NOMO-1 (cell line): ENCODE results near the gene EGLN1.
A peak's percentile ranks its signal among the peaks of the same experiment; 100 is the strongest.
"Not testable (repeated sequence)": the region's sequence is repeated elsewhere in the genome, so short reads cannot be mapped to it uniquely, and the experiment has no call there.

ENCODE experiments used
- DNase-seq, 2 experiments: peaks; one replicate each; lab custom pipeline; 2025; ENCODE audit not compliant: unreplicated experiment in 2 of 2; lab: John Stamatoyannopoulos, UW

The EGLN1 gene

DNA sequence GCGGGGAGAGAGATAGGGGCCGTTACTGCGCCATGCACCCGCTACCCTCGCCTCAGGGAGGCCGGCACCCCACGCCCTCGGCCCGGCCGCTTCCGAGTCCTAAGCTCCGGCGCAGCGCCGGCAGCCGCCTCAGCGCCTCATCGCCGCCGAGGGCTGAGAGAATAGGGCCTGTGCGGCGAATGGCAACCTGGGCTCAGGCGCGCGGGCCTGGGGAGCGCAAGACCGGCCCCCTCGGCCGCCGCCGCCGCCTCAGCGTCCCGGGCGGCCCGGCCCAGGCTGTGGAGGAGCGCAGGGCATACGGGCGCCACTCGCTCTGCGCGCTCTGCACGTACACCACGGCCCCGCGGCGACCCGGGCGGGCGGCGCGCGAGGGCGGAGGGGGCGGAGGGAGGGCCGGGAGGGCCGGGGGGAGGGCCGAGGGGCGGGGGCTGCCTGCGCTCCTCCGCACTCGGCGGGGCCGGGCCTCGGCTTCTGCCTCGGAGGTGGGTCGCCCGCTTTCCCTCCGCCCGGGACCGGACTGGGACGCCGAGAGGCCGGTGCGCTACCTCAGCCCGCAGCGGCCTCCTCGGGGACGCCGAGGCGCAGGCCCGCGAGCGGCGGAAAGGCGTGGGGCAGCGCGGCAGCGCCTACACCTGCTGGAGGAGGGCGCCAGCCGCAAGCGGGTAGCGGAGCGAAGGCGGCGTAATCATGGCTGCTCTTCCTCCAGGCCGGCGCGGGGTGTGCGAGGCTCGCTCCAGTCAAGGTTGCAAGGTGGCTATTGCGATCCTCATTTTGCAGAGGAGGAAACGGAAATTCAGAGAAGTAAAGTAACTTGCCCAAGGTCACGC lies at the start of gene EGLN1:
TSS of gene EGLN1 (minus strand) at position 317 of the 827 bp plus-strand sequence. CDS start 399 bp downstream, outside the sequence.
- DNase-seq: peak; percentile 83 to 92

DNA sequence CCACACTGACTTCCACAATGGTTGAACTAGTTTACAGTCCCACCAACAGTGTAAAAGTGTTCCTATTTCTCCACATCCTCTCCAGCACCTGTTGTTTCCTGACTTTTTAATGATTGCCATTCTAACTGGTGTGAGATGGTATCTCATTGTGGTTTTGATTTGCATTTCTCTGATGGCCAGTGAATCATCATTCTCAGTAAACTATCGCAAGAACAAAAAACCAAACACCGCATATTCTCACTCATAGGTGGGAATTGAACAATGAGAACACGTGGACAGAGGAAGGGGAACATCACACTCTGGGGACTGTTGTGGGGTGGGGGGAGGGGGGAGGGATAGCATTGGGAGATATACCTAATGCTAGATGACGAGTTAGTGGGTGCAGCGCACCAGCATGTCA lies 49.4 kb upstream of the EGLN1 start:
- not testable (repeated sequence) for DNase-seq

DNA sequence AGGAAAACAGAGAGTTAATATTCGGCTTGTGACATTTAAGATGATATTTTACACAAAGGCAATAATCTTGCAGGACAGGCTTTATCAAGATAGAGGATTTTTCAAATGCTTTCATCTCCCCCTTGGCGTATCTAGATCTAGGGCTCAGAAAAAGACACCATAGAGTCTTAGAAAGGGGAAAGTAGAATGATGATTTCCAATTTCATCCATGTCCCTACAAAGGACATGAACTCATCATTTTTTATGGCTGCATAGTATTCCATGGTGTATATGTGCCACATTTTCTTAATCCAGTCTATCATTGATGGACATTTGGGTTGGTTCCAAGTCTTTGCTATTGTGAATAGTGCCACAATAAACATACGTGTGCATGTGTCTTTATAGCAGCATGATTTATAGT lies 48.9 kb upstream of the EGLN1 start:
- not testable (repeated sequence) for DNase-seq

DNA sequence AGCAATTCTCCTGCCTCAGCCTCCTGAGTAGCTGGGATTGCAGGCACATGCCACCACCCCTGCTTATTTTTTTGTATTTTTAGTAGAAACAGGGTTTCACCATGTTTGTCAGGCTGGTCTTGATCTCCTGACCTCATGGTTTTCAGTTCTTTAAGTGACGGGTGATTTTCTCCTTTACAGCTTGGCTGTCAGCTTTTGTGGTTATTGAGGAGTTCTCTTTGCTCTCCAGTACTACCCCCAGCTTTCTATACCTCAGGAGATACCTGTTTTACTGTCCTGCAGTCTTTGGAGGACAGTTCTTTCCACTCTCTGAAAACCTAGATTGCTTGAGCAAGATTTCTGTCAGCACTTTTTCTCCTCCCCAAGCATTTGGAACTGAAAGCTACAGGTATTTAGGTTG lies 45.9 kb upstream of the EGLN1 start:
- DNase-seq: no peak

DNA sequence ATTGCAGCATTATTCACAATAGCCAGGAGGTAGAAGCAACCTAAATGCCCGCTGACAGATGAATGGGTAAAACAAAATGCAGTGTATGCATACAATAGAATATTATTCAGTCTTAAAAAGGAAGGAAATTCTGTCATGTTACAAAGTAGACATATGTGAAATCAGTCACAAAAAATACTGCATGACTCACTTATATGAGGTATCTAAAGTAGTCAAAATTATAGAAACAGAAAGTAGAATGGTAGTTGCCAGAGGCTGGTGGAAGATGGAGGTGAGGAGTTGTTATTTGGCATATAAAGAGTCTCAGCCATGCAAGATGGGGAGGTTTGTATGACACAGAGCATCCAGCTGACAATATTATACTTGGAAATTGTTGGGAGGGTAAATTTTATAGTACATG lies 43.0 kb upstream of the EGLN1 start:
- no peak for DNase-seq

DNA sequence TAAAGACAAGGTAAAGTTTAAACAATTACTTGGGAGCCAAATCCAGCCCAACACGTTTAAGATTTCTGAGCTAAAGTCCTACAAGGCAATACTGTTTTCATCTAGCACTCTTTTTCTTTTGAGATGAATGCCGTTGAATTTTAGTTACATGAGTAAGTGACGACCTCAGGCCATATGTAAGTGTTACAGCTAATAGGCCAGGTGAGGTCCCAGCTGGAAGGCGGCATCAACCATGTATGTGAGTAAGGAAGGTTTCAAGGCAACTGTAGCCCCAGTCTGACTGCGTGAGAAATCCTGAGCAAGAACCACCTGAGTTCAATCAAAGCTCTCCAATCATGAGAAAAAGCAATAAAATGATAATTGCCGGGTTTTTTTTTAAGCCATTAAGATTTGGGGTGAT lies 41.5 kb upstream of the EGLN1 start:
- no peak for DNase-seq

DNA sequence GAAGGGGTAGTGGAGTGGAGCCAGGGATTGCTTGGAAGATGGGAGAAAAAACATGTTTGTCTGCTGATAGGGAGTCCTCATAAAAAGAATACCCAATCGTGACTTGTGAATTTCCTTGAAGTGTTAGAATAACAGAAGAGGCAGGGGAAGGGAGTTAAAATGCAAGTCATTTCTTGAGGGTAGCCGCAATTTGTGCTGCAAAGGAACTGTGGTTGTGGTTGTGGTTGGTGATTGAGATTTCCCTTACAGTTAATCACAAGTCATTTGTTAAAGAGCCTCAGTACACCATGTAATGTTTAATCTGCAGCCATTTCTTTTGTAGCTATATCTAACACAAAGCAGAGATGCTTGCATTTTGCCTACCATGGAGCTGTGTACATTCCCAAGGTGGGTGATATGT lies 38.5 kb upstream of the EGLN1 start:
- DNase-seq: peak; percentile 83 to 98

DNA sequence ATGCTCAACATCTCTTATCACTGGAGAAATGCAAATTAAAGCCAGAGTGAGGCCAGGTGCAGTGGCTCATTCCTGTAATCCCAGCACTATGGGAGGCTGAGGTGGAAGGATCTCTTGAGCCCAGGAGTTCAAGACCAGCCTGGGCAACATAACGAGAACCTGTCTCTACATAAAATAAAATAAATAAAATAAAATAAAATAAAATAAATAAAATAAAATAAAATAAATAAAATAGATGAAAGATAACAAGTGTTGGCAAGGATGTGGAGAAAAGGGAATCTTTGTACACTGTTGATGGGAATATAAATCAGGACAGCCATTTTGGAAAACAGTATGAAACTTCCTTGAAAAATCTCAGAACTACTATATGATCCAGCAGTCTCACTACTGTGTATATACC lies 37.4 kb upstream of the EGLN1 start:
- DNase-seq: not testable (repeated sequence)

DNA sequence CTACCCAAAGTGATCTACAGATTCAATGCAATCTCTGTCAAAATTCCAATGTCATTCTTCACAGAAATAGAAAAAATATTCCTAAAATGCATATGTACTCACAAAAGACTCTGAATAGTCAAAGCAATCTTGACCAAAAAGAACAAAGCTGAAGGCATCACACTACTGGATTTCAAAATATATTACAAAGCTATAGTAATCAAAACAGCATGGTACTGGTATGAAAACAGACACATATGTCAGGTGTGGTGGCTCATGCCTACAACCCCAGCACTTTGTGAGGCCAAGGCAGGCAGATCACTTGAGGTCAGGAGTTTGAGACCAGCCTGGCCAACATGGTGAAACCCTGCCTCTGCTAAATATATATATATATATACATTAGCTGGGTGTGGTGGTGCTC lies 35.9 kb upstream of the EGLN1 start:
- DNase-seq: not testable (repeated sequence)

DNA sequence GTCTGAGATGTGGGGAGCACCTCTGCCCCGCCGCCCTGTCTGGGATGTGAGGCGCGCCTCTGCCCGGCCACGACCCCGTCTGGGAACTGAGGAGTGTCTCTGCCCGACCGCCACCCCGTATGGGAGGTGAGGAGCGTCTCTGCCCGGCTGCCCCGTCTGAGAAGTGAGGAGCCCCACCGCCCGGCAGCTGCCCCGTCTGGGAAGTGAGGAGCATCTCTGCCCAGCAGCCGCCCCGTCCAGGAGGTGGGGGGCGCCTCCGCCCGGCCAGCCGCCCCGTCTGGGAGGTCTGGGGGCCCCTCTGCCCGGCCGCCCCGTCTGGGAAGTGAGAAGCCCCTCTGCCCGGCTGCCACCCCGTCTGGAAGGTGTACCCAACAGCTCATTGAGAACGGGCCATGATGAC lies 32.0 kb upstream of the EGLN1 start:
- DNase-seq: not testable (repeated sequence)

DNA sequence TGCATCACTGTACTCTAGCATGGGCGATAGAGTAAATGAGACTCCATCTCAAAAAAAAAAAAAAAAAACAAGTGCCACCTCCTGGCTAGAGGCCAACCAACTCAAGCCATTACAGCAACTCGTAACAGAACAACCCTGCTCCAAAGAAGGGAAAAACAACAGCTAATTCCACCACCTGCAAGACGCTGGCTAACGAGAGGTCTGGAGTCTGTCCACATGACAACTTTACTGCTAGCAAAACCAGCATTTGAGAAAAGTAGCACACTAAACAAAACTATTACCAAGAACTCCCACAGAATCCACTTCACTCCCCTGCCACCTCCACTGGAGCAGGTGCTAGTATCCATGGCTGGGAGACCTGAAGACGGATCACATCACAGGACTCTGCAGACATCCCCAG lies 24.1 kb upstream of the EGLN1 start:
- DNase-seq: no peak

DNA sequence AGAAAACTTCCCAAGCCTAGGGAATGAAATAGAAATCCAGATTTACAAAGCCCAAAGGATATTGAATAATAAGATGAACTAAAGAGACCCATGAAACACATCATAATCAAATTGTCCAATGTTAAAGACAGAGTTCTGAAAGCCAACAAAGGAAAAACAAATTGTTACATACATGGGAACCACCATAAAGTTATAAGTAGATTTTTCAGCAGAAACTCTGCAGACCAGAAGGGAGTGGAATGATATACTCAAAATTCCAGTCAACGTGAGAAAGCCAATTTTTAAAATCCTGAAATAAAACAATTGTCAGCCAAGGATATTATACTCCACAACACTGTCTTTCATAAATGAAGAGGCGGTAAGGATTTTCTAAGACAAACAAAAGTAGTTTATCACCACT lies 22.0 kb upstream of the EGLN1 start:
- no peak for DNase-seq

DNA sequence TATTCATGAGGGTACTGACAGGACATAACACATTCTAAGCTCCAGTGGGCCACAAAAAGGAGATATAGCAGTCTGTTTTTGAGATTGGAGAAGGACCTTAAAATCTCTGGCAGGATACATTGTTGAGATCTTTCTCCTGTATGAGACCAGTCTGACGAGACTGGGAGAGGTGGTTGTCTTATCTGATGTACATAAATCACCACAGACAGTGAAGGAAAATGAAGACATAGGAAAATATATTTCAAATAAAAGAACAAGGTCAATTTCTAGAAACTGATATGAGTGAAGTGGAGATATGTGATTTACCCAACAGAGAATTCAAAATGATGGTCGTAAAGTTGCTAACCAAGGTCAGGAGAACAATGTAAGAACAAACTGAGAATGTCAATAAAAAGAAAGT lies 21.3 kb upstream of the EGLN1 start:
- no peak for DNase-seq

DNA sequence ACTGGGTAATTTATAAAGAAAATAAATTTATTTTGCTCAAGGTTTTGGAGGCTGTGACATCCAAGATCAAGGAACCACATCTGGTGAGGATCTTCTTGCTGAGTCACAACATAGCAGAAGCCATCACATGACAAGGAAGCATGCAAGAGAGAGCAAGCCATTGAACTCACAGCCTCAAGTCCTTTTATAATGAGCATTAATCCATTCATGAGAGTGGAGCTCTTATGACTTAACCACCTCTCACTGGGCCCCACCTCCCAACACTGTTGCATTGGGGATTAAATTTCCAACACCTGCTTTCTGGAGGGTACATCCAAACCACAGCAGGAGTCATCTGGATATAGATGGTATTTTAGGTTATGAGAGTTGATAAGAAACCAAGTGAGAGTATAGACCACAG lies 20.6 kb upstream of the EGLN1 start:
- DNase-seq: no peak

DNA sequence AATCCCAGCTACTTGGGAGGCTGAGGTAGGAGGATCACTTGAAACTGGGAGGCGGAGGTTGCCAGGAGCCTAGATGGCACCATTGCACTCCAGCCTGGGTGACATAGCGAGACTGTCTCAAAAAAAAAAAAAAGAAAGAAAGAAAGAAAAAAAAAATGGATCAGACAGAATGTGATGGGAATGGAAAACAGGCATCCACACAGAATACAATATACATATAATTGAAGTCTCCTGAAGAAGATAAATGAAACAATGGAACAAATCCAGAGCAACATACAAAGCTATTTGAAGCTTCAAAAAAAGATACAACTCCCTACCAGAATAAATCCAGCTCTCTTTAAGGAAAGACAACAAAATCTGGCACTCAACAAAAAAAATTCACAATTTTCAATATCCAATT lies 10.9 kb upstream of the EGLN1 start:
- DNase-seq: no peak

DNA sequence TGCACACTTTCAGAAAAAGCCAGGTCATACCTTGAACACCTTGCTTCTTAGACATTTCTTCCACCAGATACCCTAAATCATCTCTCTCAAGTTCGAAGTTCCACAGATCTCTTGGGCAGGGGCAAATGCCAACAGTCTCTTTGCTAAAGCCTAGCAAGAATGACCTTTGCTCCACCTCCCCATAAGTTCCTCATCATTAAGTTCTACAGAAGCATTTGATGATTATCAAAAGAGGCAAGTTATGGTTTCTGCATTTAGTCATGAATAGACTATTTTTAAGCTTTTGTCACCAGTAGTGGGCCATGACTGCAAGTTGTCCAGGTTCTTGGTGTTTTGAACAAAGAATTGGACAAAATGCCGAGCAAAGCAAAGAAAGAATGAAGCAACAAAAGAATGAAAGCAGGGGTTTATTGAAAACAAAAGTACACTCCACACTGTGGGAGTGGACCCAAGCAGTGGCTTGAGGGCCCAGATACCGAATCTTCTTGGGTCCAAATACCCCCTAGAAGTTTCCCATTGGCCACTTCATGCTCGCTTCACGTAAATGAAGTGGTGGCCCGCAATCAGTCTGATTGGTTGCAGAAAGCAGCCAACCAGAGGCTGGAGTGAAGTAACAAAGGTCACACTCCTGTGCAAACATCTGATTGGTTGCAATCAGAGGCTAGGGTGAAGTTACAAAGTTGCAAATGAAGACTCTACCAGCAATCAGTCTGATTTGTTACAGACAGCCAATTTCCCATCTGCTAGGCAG lies 9.8 kb upstream of the EGLN1 start:
- peak; percentile 32 to 48 for DNase-seq

DNA sequence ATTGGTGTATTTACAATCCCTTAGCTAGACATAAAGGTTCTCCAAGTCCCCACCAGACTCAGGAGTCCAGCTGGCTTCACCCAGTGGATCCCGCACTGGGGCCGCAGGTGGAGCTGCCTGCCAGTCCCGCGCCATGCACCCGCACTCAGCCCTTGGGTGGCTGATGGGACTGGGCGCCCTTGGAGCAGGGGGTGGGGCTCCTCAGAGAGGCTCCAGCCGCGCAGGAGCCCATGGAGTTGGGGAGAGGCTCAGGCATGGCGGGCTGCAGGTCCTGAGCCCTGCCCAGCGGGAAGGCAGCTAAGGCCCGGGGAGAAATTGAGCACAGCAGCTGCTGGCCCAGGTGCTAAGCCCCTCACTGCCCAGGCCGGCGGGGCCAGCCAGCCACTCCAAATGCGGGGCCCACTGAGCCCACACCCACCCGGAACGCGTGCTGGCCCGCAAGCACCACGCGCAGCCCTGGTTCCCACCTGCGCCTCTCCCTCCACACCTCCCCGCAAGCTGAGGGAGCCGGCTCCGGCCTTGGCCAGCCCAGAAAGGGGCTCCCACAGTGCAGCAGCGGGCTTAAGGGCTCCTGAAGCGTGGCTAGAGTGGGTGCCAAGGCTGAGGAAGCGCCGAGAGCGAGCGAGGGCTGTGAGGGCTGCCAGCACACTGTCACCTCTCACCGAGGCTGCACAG lies 8.7 kb upstream of the EGLN1 start:
- not testable (repeated sequence) for DNase-seq

DNA sequence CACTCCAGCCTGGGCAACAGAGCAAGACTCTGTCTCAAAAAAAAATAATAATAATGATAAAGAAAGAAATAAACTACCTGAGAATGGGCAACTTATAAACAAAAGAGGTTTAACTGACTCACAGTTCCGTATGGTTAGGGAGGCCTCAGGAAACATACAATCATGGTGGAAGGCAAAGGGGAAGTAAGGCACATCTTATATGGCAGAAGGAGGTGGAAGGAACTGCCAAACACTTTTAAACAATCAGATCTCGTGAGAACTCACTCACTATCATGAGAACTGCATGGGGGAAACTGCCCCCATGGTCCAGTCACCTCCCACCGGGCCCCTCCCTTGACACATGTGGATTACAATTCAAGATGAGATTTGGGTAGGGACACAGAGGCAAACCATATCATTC lies 6.3 kb upstream of the EGLN1 start:
- peak in 1 of 2 experiments; percentile 25 for DNase-seq

DNA sequence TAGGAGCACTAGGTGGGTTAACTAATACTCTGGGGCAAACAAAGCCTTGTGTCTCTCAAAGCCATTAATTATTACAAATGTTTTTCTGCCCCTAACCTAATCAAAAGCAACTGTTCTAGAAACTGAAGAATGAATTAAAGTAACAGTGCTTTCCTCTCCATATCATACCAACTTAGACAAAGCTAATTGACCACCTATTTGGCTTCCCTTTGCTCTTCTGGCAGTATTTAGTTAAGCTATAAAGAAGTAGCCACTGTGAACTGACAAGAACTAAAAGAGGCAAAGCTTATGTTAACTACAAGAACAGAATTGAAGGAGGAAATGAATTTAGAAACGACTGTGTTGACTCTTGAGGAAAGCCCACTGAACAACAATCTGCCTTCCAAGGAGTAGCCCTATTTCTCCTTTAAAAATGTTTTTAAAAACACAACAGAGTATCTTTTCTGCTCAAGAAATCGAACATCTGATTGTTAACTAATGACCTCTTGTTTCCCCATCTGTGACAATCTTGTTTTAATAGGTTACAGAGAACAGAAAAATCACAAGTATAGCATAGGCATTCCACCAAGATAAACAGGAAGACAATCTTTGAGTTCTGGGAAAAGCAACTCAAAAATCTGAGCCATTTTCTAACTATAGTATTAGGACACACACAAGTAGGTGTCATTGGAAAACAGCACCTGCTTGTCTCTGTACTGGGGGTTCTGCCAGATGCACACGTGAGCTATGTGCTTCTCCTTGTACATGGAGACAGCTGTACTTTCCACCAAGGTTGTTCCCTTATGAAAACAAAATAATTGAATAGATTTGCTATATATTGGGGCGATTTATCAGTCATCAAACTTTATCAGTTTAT lies 3.1 kb upstream of the EGLN1 start:
- DNase-seq: no peak

DNA sequence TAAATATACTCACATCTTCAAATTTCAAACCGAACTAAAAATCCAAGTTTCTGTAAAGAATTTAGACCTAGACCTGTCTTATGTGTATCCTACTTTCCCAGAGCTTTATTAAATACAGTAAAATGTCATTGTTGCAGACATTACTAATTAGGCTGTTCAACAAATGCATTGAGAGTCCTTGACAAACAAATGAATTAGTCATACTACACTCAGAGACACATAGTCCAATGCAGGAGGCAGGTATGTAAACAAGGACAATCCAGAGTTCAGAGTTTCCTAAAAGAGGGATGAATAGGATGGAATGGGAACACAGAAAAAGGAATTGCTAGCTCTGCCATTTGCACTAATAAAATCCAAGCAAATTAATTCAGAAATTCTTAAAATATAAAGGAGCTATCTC lies 1.6 kb upstream of the EGLN1 start:
- no peak for DNase-seq
